ENCODE data around the gene ZFHX3. TPM values are rescaled to one million over a fixed set of nuclear protein-coding genes. Genes with fewer than 3 reads are reported as not detected.

ZFHX3 gene
- total and polyA plus RNA-seq, 3 donors from 2014 or later = 3.3 to 19.9 (median 15.7) TPM

- Histone ChIP-seq H3K27ac (no peak overlapping the region), H3K36me3 (ENCODE audit: low read depth, missing control alignments) (no peaks in the 10 kb centered on the region), H3K4me3 (no peak overlapping the region), H3K4me1 (no peaks in the 10 kb centered on the region), H3K9me3 (no peaks in the 10 kb centered on the region), H3K27me3 (no peaks in the 10 kb centered on the region)
- no peak for TF ChIP-seq POLR2A (IDR thresholded peaks at IDR 0.05)
- no peak for TF ChIP-seq CTCF (IDR thresholded peaks at IDR 0.05)
- intact Hi-C loops (cut with DNase I; ENCODE audit: low total_unique reads) = no loop called here
- 79 to 88% methylated on average over 7 of the region's 7 CpGs for WGBS, 2 donors
- no peak for DNase-seq
These were observed 220.1 kb downstream of the ZFHX3 start for GRCh38 chr16:72827866-72828265.

GRCh38 chr16:72825912-72826621, 221.9 kb downstream of the ZFHX3 start:
- no peak for DNase-seq
- no peak overlapping the region for H3K27ac ChIP-seq
- TF ChIP-seq CTCF (IDR thresholded peaks at IDR 0.05) (no peak), POLR2A (IDR thresholded peaks at IDR 0.05) (no peak)
- no peaks in the 10 kb centered on the region for H3K36me3 ChIP-seq (ENCODE audit: low read depth, missing control alignments)
- no peaks in the 10 kb centered on the region for H3K9me3 ChIP-seq
- intact Hi-C loops (cut with DNase I; ENCODE audit: low total_unique reads) = no loop called here
- H3K4me1 ChIP-seq = no peaks in the 10 kb centered on the region
- H3K4me3 ChIP-seq = no peak overlapping the region
- WGBS, 2 donors = 91 to 92% methylated on average over 11 of the region's 11 CpGs
- H3K27me3 ChIP-seq = no peaks in the 10 kb centered on the region

- Histone ChIP-seq H3K27me3 (no peaks in the 10 kb centered on the region), H3K36me3 (ENCODE audit: low read depth, missing control alignments) (no peaks in the 10 kb centered on the region), H3K9me3 (no peaks in the 10 kb centered on the region), H3K27ac (no peak overlapping the region), H3K4me1 (no peaks in the 10 kb centered on the region), H3K4me3 (no peak overlapping the region)
- TF ChIP-seq POLR2A (IDR thresholded peaks at IDR 0.05) = no peak
- no peak for TF ChIP-seq CTCF (IDR thresholded peaks at IDR 0.05)
- 91 to 96% methylated on average over 5 of the region's 5 CpGs for WGBS, 2 donors
- DNase-seq = no peak
- intact Hi-C loops (cut with DNase I; ENCODE audit: low total_unique reads) = no loop called here
These were observed 223.2 kb downstream of the ZFHX3 start for GRCh38 chr16:72824761-72825160.

GRCh38 chr16:72824027-72824426, 223.9 kb downstream of the ZFHX3 start:
- H3K27me3 ChIP-seq = no peaks in the 10 kb centered on the region
- TF ChIP-seq CTCF (IDR thresholded peaks at IDR 0.05) = no peak
- TF ChIP-seq POLR2A (IDR thresholded peaks at IDR 0.05) = no peak
- WGBS, 2 donors = 93 to 94% methylated on average over 4 of the region's 4 CpGs
- intact Hi-C loops (cut with DNase I; ENCODE audit: low total_unique reads) = no loop called here
- H3K4me3 ChIP-seq = no peak overlapping the region
- H3K27ac ChIP-seq = no peak overlapping the region
- H3K9me3 ChIP-seq = no peaks in the 10 kb centered on the region
- H3K4me1 ChIP-seq = no peaks in the 10 kb centered on the region
- no peaks in the 10 kb centered on the region for H3K36me3 ChIP-seq (ENCODE audit: low read depth, missing control alignments)
- DNase-seq = no peak

Data from testis (tissue), 3 donors.